A673 (cell line): ENCODE results near the gene RHOF. TPM values are rescaled to one million over a fixed set of nuclear protein-coding genes. Genes with fewer than 3 reads are reported as not detected.

Source experiments
- BruUV-seq: library from RNA; stranded (reverse); fragments of 400-500 nt; replicated peaks from 2 replicates; lab custom pipeline; 2021; lab: Mats Ljungman, UMichigan
- CTCF ChIA-PET: fragments of 300-600 bp; sonication (Branson Sonifier 250); formaldehyde crosslinking; loops from one replicate; lab custom pipeline; 2022; ENCODE audit warnings: antibody characterized with exemption; lab: Charles Lee
- POLR2A ChIA-PET: fragments of 300-600 bp; sonication (Branson Sonifier 250); formaldehyde crosslinking; loops from one replicate; lab custom pipeline; 2022; ENCODE audit warnings: antibody characterized with exemption; ENCODE audit not compliant: low non-redundant PET; lab: Charles Lee
- DNase-seq: peaks from one replicate; pipeline ENCODE4 v3.0.0-alpha.2; 2015; ENCODE audit warnings: low spot score
- H3K27ac ChIP-seq: fragments of 200-600 bp; sonication (generic); 2 replicates; pipeline ENCODE4 v1.5.1; 2016; ENCODE audit warnings: mixed run types, low read depth, mild to moderate bottlenecking, mixed read lengths, antibody characterized with exemption, low read length; ENCODE audit not compliant: poor library complexity, severe bottlenecking
- H3K27me3 ChIP-seq: fragments of 200-600 bp; sonication (generic); replicated peaks from 2 replicates; pipeline ENCODE4 v1.6.1; 2017; ENCODE audit warnings: mixed run types, low read depth, mild to moderate bottlenecking, mixed read lengths, antibody characterized with exemption, low read length; ENCODE audit not compliant: insufficient read depth, poor library complexity
- H3K36me3 ChIP-seq: fragments of 200-600 bp; sonication (generic); 2 replicates; pipeline ENCODE4 v1.6.1; 2016; ENCODE audit warnings: mixed run types, mild to moderate bottlenecking, mixed read lengths, antibody characterized with exemption, low read length; ENCODE audit not compliant: insufficient read depth, poor library complexity, severe bottlenecking
- H3K4me1 ChIP-seq: fragments of 200-600 bp; sonication (generic); 2 replicates; pipeline ENCODE4 v1.6.1; 2017; ENCODE audit warnings: mixed run types, mild to moderate bottlenecking, mixed read lengths, antibody characterized with exemption, low read length; ENCODE audit not compliant: insufficient read depth, poor library complexity, severe bottlenecking
- H3K4me3 ChIP-seq: fragments of 200-600 bp; sonication (generic); 2 replicates; pipeline ENCODE4 v1.5.1; 2016; ENCODE audit warnings: low read depth, mixed run types, mild to moderate bottlenecking, mixed read lengths, low read length; ENCODE audit not compliant: poor library complexity, severe bottlenecking
- H3K9me3 ChIP-seq: fragments of 200-600 bp; sonication (generic); 2 replicates; pipeline ENCODE4 v1.6.1; 2016; ENCODE audit warnings: mixed run types, low read depth, mild to moderate bottlenecking, mixed read lengths, antibody characterized with exemption, low read length; ENCODE audit not compliant: poor library complexity, severe bottlenecking
- CTCF ChIP-seq: fragments of 300-800, 200-600 bp; sonication (generic); conservative IDR thresholded peaks from 2 replicates; pipeline ENCODE4 v1.5.1; 2017; ENCODE audit warnings: low read depth, mild to moderate bottlenecking, antibody characterized with exemption, low read length, moderate library complexity, mixed read lengths
- EZH2 ChIP-seq: fragments of 200-600 bp; sonication (generic); IDR thresholded peaks from 2 replicates; pipeline ENCODE4 v1.6.1; 2017; ENCODE audit warnings: borderline replicate concordance, low read depth, mild to moderate bottlenecking, mixed read lengths, antibody characterized with exemption, low read length; ENCODE audit not compliant: poor library complexity, severe bottlenecking
- intact Hi-C: fragments of 100-400 bp; cut with micrococcal nuclease; formaldehyde crosslinking; loops from one replicate; pipeline ENCODE4 v1.10.0; 2022; ENCODE audit not compliant: unreplicated experiment
- total RNA-seq: library from RNA; stranded (reverse); gene quantifications from 2 replicates; pipeline ENCODE4 v1.2.3, GENCODE V29; 2021

RHOF gene
- total RNA-seq, 1 experiment from 2014 or later = 21.1 TPM

DNA sequence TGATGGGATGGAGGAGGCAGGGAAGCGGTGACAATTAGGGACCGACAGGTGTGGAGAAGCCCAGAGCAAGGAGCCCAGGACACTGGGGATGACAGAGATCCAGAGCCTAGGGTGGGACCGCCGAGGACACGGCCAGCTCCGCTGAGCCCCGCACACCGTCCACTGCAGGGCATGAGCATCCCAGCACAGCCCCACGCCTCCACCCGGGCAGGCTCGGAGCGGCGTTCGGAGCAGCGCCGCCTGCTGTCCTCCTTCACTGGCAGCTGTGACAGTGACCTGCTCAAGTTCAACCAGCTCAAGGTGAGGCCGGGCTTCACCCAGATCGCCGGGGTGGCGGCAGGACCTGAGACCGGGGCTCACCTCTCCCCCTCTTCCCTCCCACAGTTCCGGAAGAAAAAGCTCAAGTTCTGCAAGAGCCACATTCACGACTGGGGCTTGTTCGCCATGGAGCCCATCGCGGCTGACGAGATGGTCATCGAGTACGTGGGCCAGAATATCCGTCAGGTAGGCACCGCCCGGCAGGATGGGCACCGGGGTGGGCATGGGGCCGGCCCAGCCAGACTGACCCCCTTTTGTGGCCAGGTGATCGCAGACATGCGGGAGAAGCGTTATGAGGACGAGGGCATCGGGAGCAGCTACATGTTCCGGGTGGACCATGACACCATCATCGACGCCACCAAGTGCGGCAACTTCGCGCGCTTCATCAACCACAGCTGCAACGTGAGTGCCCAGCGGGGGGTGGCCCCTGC is 34.0 kb upstream of the RHOF start:
- BruUV-seq = no TSS peak
- POLR2A ChIA-PET = no interaction called here
- H3K4me1 ChIP-seq = no peaks in the 10 kb centered on the region
- no peak overlapping the region for H3K4me3 ChIP-seq
- CTCF ChIA-PET = interaction anchor here (0.7 to 1.1 kb wide), 2 partner anchors 33 to 242 kb away, joined by 4 read pairs; partner anchors contain the start of gene RHOF
- intact Hi-C loops = no loop called here
- TF ChIP-seq EZH2 (no peak), CTCF (no peak)
- H3K27ac ChIP-seq = no peak overlapping the region
- no peaks in the 10 kb centered on the region for H3K27me3 ChIP-seq
- H3K9me3 ChIP-seq = no peaks in the 10 kb centered on the region
- peaks cover 54% of the 10 kb centered on the region for H3K36me3 ChIP-seq
- no peak for DNase-seq

DNA sequence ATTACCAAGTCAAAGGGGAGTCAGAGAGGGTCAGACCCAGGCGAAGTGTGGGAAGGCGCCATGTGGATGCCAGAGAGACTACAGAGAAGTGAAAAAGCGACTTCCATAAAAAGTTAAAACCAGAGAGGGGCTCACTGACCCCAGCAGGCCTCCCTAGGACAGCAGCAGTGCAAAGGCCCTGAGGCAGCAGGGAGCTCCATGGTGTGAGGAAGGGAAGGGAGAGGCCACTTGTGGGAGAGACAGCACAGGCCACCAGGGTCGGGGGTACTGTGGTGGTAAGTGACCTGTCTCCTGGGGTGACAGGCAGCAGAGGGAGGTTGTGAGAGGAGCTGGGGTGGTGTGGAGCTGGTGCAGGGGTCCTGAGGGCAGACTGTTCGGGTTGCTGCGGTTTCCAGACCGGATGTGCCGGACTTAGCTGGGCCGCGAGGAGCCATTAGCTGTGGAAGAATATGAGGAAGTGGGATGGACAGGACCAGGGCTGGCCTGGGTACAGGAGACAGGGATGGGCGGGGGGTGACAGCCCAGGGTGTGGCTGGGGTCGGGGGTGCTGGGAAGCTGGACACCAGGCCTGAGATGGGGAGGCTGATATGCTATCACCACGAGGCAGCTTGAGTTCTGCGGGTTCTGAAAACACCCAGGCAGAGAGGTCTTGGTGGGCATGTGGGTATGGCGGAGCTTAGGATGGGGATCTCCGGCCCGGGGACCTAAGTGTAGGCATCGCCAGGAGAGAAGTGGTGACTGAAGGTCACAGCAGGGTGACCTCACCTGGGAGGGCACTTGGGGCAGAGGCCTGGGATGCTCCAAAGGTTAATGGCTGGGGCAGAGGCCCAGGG is 33.0 kb upstream of the RHOF start:
- Histone ChIP-seq H3K4me3 (no peak overlapping the region), H3K4me1 (no peaks in the 10 kb centered on the region), H3K9me3 (no peaks in the 10 kb centered on the region), H3K27ac (no peak overlapping the region), H3K27me3 (no peaks in the 10 kb centered on the region), H3K36me3 (peaks cover 53% of the 10 kb centered on the region)
- intact Hi-C loops = no loop called here
- no peak for TF ChIP-seq EZH2
- no peak for TF ChIP-seq CTCF
- CTCF ChIA-PET = interaction anchor here (1.1 kb wide), 1 partner anchor 32 kb away, joined by 4 read pairs; the partner anchor contains the start of gene RHOF
- no peak for DNase-seq
- BruUV-seq = no TSS peak
- POLR2A ChIA-PET = no interaction called here

- ChIA-PET CTCF (no interaction called here), POLR2A (interaction anchor here (0.6 kb wide), 1 partner anchor 87 kb away, joined by 17 read pairs; no protein-coding TSS in a partner anchor)
- Histone ChIP-seq H3K36me3 (peaks cover 45% of the 10 kb centered on the region), H3K27ac (no peak overlapping the region), H3K9me3 (no peaks in the 10 kb centered on the region), H3K27me3 (no peaks in the 10 kb centered on the region), H3K4me3 (no peak overlapping the region), H3K4me1 (no peaks in the 10 kb centered on the region)
- DNase-seq = no peak
- no peak for TF ChIP-seq EZH2
- TF ChIP-seq CTCF = no peak
- no TSS peak for BruUV-seq
- intact Hi-C loops = no loop called here
These were observed 31.6 kb upstream of the RHOF start for GRCh38 chr12:121825041-121825523.
